CD14-positive monocyte (primary cell): Measurements from ENCODE around the gene IL19. TPM values are rescaled to one million over a fixed set of nuclear protein-coding genes. Genes with fewer than 3 reads are reported as not detected.
A peak's percentile ranks its signal among the peaks of the same experiment; 100 is the strongest.

ENCODE experiments used
- DNase-seq, 3 donors: peaks; one replicate each; pipeline ENCODE4 v3.0.0-alpha.2; 2011 to 2022
- H2AFZ ChIP-seq: 2 replicates; pipeline ENCODE4 v1.6.0; 2012; ENCODE audit warnings: mild to moderate bottlenecking, low read depth, low read length, inconsistent platforms; ENCODE audit not compliant: insufficient read depth, poor library complexity, severe bottlenecking
- H3K27ac ChIP-seq, 2 donors: 1 replicate in 1 of 2; 2 replicates in 1 of 2; pipeline ENCODE4 v1.5.1; 2012 to 2013; ENCODE audit warnings: low read length in 2 of 2, control low read depth in 1 of 2, inconsistent platforms in 1 of 2, low read depth in 1 of 2, mild to moderate bottlenecking in 1 of 2
- H3K27me3 ChIP-seq, 2 donors: one replicate each; pipeline versions ENCODE4 v1.6.0 to v1.6.1; 2011 to 2013; ENCODE audit warnings: low read length in 2 of 2; ENCODE audit not compliant: control insufficient read depth in 2 of 2, insufficient read depth in 2 of 2
- H3K36me3 ChIP-seq, 2 donors: replicated peaks in 1 of 2; 1 replicate in 1 of 2; 2 replicates in 1 of 2; pipeline versions ENCODE4 v1.5.1 to v1.6.1; 2012 to 2013; ENCODE audit warnings: low read length in 2 of 2, control low read depth in 1 of 2, inconsistent platforms in 1 of 2, mild to moderate bottlenecking in 1 of 2; ENCODE audit not compliant: insufficient read depth in 2 of 2, control insufficient read depth in 1 of 2
- H3K4me1 ChIP-seq, 2 donors: 1 replicate in 1 of 2; 2 replicates in 1 of 2; pipeline versions ENCODE4 v1.5.1 to v1.6.1; 2012 to 2013; ENCODE audit warnings: low read length in 2 of 2, control low read depth in 1 of 2, inconsistent platforms in 1 of 2, mild to moderate bottlenecking in 1 of 2, moderate library complexity in 1 of 2; ENCODE audit not compliant: insufficient read depth in 2 of 2, control insufficient read depth in 1 of 2
- H3K4me2 ChIP-seq: replicated peaks from 2 replicates; pipeline ENCODE3; 2012; ENCODE audit warnings: low read length, moderate library complexity, mild to moderate bottlenecking; ENCODE audit not compliant: poor library complexity, severe bottlenecking; ENCODE audit errors: extremely low read depth
- H3K4me3 ChIP-seq, 3 experiments: fragments of 200-600 bp in 1 of 3; sonication (generic) in 1 of 3; replicated peaks in 1 of 3; 1 replicate in 2 of 3; 2 replicates in 1 of 3; pipeline ENCODE4 v1.5.1; 2011 to 2013; ENCODE audit warnings: low read length in 3 of 3, mild to moderate bottlenecking in 3 of 3, control low read depth in 2 of 3, low read depth in 2 of 3, inconsistent platforms in 1 of 3, moderate library complexity in 1 of 3
- H3K79me2 ChIP-seq: 2 replicates; pipeline ENCODE4 v1.6.0; 2012; ENCODE audit warnings: mild to moderate bottlenecking, control low read depth, inconsistent platforms, low read length, moderate library complexity; ENCODE audit not compliant: insufficient read depth
- H3K9ac ChIP-seq: 2 replicates; pipeline ENCODE4 v1.6.0; 2017; ENCODE audit warnings: low read length, mild to moderate bottlenecking; ENCODE audit not compliant: insufficient read depth, poor library complexity, severe bottlenecking
- H3K9me3 ChIP-seq, 2 donors: replicated peaks in 1 of 2; 1 replicate in 1 of 2; 2 replicates in 1 of 2; pipeline versions ENCODE4 v1.5.1 to v1.6.1; 2012 to 2013; ENCODE audit warnings: low read length in 2 of 2, control low read depth in 1 of 2; ENCODE audit not compliant: control insufficient read depth in 1 of 2, insufficient read depth in 1 of 2
- H4K20me1 ChIP-seq: 2 replicates; pipeline ENCODE4 v1.6.0; 2012; ENCODE audit warnings: mild to moderate bottlenecking, low read length, control low read depth, moderate library complexity; ENCODE audit not compliant: insufficient read depth
- H3K27ac Mint-ChIP-seq, 7 donors: one replicate each; pipeline ENCODE4 v1.8.0; 2020; ENCODE audit warnings: mild to moderate bottlenecking in 7 of 7, mixed read lengths in 7 of 7, moderate library complexity in 6 of 7, inconsistent platforms in 2 of 7
- H3K27me3 Mint-ChIP-seq, 3 donors: one replicate each; pipeline ENCODE4 v1.8.0; 2021 to 2022; ENCODE audit warnings: low read depth in 3 of 3, mild to moderate bottlenecking in 3 of 3, mixed read lengths in 3 of 3, moderate library complexity in 3 of 3, inconsistent platforms in 1 of 3
- H3K36me3 Mint-ChIP-seq, 2 donors: one replicate each; pipeline ENCODE4 v1.8.0; 2020; ENCODE audit warnings: mixed read lengths in 2 of 2, inconsistent platforms in 1 of 2, mild to moderate bottlenecking in 1 of 2
- H3K4me1 Mint-ChIP-seq: one replicate; pipeline ENCODE4 v1.8.0; 2020; ENCODE audit warnings: mild to moderate bottlenecking, mixed read lengths
- H3K4me3 Mint-ChIP-seq, 2 donors: one replicate each; pipeline ENCODE4 v1.8.0; 2020; ENCODE audit warnings: mild to moderate bottlenecking in 2 of 2, mixed read lengths in 2 of 2, moderate library complexity in 1 of 2
- H3K9me3 Mint-ChIP-seq, 7 donors: one replicate each; pipeline ENCODE4 v1.8.0; 2020 to 2022; ENCODE audit warnings: mixed read lengths in 7 of 7, mild to moderate bottlenecking in 6 of 7, moderate library complexity in 6 of 7, inconsistent platforms in 2 of 7
- WGBS: methylation state at CpG from one replicate; pipeline ENCODE4 v1.1.5; 2013; ENCODE audit warnings: missing lambda C conversion rate; ENCODE audit not compliant: insufficient coverage; 5-methylcytosine and 5-hydroxymethylcytosine counted together
- intact Hi-C, 2 donors: fragments of 100-400 bp; cut with micrococcal nuclease; formaldehyde crosslinking; loops; one replicate each; pipeline versions ENCODE4 v1.15.0 to v1.15.1; 2023
- polyA plus RNA-seq, 3 donors: library from polyadenylated mRNA; depleted of rRNA in 1 of 3; unstranded in 2 of 3; stranded (reverse) in 1 of 3; fragments of 300-500 nt in 2 of 3; fragments of >200 nt in 1 of 3; fragmentation: Illumina TruSeq in 2 of 3; gene quantifications; 1 replicate in 2 of 3; 2 replicates in 1 of 3; pipeline ENCODE4 v1.2.3, GENCODE V29; 2012 to 2021
- TF ChIP-seq, protein P1 (sequence below): fragments of 200-600 bp; IDR thresholded peaks from one replicate; pipeline ENCODE4 v1.8.0; 2022; ENCODE audit warnings: antibody characterized with exemption, mild to moderate bottlenecking

The IL19 gene
- polyA plus RNA-seq, 3 donors, result 0.41 TPM; not detected in 2

GRCh38 chr1:206754011-206754410 is 16.6 kb upstream of the IL19 start:
- Histone ChIP-seq H3K36me3 (no peaks in the 10 kb centered on the region), H3K9ac (no peak overlapping the region), H3K27ac (no peak overlapping the region), H2AFZ (no peak overlapping the region), H4K20me1 (no peaks in the 10 kb centered on the region), H3K4me3 (no peak overlapping the region), H3K4me2 (no peak overlapping the region), H3K79me2 (no peaks in the 10 kb centered on the region), H3K27me3 (no peaks in the 10 kb centered on the region), H3K4me1 (peaks cover 14 to 31% of the 10 kb centered on the region in 2 donors), H3K9me3 (no peaks in the 10 kb centered on the region)
- peaks cover 0 to 2% of the 10 kb centered on the region in 2 donors for H3K36me3 Mint-ChIP-seq
- H3K4me1 Mint-ChIP-seq, result peaks cover 24% of the 10 kb centered on the region
- TF ChIP-seq, protein P1, sequence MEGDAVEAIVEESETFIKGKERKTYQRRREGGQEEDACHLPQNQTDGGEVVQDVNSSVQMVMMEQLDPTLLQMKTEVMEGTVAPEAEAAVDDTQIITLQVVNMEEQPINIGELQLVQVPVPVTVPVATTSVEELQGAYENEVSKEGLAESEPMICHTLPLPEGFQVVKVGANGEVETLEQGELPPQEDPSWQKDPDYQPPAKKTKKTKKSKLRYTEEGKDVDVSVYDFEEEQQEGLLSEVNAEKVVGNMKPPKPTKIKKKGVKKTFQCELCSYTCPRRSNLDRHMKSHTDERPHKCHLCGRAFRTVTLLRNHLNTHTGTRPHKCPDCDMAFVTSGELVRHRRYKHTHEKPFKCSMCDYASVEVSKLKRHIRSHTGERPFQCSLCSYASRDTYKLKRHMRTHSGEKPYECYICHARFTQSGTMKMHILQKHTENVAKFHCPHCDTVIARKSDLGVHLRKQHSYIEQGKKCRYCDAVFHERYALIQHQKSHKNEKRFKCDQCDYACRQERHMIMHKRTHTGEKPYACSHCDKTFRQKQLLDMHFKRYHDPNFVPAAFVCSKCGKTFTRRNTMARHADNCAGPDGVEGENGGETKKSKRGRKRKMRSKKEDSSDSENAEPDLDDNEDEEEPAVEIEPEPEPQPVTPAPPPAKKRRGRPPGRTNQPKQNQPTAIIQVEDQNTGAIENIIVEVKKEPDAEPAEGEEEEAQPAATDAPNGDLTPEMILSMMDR, result no peak
- H3K4me3 Mint-ChIP-seq, result no peak overlapping the region
- H3K27ac Mint-ChIP-seq, result no peak overlapping the region
- peaks cover 0 to 2% (median 0%) of the 10 kb centered on the region in 3 donors for H3K27me3 Mint-ChIP-seq
- intact Hi-C loops, result no loop called here
- H3K9me3 Mint-ChIP-seq, result no peaks in the 10 kb centered on the region
- WGBS, result 100% methylated on average over 1 of the region's 1 CpG
- no peak for DNase-seq

- Histone ChIP-seq H3K79me2 (no peaks in the 10 kb centered on the region), H3K4me3 (no peak overlapping the region), H3K9ac (no peak overlapping the region), H2AFZ (peak overlapping the region; percentile 14), H4K20me1 (no peaks in the 10 kb centered on the region), H3K27ac (no peak overlapping the region), H3K27me3 (no peaks in the 10 kb centered on the region), H3K4me2 (no peak overlapping the region), H3K9me3 (no peaks in the 10 kb centered on the region), H3K4me1 (peaks cover 13 to 20% of the 10 kb centered on the region in 2 donors), H3K36me3 (no peaks in the 10 kb centered on the region)
- intact Hi-C loops, result no loop called here
- peaks cover 0 to 6% (median 3%) of the 10 kb centered on the region in 3 donors for H3K27me3 Mint-ChIP-seq
- 73% methylated on average over 3 of the region's 13 CpGs for WGBS
- no peak overlapping the region for H3K27ac Mint-ChIP-seq
- TF ChIP-seq, protein P1, result no peak
- no peaks in the 10 kb centered on the region for H3K9me3 Mint-ChIP-seq
- DNase-seq, result no peak
- H3K4me3 Mint-ChIP-seq, result no peak overlapping the region
- H3K36me3 Mint-ChIP-seq, result peaks cover 0 to 2% of the 10 kb centered on the region in 2 donors
- peaks cover 18% of the 10 kb centered on the region for H3K4me1 Mint-ChIP-seq
Observed at GRCh38 chr1:206757524-206758266, 12.9 kb upstream of the IL19 start.
